HG03521 (cell line): ENCODE measurements around the gene PDYN.

Experiments used
- ATAC-seq: cut with Tn5 transposase; IDR thresholded peaks from one replicate; pipeline ENCODE4 v1.9.1; 2021; ENCODE audit warnings: mild to moderate bottlenecking, moderate library complexity; ENCODE audit not compliant: unreplicated experiment

Gene PDYN

DNA sequence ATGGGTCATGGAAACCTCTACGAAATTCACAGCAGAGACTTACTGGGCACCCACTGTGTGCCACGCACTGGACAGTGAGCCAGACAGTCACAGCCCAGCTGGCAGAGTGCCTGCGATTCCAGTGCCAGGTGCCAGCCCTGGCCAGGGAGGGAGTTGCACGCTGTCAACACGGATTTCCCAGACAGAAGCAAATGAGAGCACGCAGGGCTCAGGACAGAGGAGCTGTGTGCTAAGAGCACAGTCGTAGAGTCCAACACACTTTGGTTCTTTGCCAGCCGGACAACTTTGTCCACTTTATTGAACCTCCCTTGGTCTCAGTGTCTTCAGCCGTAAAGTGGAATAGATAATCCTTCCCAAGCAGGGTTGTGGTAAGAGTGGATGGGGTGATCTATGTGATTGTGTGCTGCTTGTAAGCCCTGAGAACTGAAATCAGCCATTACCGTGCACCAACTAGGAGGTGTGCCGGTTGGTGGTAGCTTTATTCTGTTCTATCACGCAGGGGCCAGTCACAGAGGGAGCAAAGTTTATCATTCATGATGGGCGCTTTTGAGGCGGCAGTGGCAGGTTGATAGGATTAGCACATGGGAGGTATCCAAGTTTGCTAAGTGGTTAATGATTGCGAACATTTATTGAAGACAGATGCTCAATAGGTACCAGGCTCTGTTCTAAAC is 58.0 kb downstream of the PDYN start:
- ATAC-seq: no peak

DNA sequence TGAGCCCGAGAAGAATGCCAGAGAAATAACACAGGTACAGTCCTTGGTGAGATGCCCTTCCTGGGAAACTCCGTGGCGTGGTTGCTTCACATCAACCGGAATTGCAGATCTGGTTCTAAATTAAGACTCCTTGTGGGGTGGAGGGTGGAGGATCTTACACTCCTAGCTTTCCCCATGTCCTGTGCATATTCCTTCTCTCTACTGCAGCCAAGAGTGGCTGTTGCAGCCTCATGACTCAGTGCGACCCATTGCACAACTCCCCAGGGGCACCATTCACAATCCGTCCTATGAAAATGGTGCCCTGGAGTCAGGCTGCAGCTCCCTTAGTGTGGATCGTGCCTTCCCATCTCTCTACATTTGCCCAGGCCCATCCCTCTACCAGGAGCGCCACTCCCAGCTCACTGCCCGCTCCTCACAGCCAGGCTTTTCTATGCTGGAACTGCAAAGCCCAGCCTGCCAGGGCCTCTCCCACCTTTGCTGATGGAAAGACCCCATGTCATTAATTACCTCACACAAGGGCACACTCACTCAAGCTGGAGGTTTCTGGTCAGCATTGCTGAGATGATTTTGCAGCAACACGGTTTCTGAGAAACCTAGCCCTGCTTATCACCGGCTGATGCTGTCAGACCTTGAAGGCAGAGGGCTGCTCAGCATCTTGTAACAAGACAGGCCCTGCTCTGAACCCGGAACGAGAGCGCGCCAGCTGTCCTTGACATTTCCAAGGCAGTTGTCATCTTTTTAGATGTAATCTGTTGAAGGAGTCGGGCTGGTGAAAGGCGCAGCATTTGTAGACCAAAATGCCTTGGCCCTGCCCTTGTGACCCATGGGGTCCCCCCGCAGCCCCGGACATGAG is 58.9 kb downstream of the PDYN start:
- no peak for ATAC-seq

DNA sequence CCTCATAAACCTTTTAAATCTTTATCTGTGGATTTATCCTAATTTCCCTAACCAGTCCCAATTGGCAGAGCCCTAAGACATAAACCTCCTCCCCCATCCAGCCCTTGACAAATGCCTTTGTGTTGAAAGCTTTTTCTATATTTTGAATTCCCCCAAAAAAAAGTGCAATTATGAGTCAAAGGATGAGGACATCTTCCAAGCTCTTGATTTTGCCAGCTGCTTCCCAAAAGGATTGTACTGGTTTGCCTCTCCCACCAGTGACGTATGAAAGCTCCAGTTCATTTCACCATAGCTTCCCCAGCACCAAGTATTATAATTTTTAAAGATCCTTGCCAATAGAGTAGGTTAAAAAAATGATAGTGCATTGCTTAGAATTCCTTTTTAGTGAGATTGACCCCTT is 59.7 kb downstream of the PDYN start:
- no peak for ATAC-seq

DNA sequence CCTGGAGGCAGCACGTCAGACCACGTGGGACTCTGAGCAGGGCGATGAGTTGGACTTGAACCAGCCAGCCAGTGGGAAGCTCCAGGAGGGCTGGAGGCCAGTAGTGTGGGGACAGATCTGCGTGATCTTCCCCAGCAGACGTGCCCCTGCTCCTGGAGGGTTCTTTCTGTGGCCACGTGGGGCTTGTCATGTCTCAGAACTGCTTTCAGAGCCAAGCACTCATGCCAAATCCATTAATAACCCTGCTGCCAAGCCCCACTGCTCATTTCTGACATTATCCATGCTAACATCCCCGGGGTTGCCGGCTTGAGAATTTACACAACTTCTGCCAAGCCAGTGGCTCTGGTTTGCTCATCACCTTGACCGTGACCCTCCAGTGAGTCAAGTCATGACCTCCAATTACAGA is 60.4 kb downstream of the PDYN start:
- no peak for ATAC-seq

DNA sequence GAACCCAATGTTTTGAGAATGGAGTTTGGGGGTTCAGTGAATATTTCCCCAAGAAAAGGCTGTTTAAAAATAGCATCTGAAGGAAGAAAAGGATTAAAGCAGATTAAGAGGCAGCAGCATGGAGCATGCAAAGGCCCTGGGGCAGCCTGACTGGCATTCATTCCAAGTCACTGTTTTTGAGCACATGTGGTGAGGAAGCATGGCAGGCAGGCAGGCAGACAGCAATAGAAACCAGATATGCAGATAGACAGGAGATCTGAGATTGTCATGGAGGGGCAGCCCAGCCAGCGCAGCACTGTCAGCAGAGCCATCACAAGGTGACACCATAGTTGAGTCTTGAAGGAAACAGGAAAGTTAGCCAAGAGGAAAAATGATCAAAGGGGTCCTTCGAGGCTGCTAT is 60.9 kb downstream of the PDYN start:
- ATAC-seq: no peak

DNA sequence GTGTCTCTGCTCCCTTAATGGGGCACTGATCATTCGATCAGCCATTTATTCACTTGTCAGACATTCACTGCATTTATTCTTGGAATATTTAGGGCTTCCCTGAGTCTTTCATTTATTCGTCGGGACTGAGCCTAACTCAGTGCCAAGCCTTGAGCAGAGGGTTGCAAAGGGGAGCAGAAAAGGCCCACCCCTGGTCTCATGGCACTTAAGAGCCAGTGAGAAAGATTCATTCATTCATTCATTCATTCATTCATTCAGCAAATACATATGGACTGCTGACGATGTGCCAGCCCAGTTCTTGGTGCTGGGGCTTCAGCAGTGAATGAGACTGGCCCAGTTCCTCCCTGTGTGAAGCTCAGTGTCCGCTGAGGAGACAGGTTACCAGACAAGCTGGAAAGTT is 62.0 kb downstream of the PDYN start:
- ATAC-seq: no peak

DNA sequence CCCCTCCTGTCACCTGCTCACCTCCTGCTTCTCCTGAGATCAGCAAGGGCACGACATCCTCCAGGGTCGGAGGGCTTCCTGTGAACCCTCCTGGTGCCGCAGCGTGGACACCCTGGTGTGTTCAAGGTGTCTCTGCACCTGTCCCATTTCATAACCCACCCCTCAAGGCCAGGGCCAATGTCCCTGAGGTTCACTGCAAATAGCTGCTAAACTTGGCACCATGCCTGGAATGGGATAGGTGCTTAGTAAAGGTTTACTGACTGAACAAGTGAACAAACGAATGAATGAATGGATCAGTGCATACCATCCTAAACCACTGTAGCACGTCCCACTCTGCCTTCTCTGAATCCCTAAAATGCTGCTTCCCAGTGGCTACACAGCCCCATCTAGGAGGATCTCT is 63.7 kb downstream of the PDYN start:
- no peak for ATAC-seq

DNA sequence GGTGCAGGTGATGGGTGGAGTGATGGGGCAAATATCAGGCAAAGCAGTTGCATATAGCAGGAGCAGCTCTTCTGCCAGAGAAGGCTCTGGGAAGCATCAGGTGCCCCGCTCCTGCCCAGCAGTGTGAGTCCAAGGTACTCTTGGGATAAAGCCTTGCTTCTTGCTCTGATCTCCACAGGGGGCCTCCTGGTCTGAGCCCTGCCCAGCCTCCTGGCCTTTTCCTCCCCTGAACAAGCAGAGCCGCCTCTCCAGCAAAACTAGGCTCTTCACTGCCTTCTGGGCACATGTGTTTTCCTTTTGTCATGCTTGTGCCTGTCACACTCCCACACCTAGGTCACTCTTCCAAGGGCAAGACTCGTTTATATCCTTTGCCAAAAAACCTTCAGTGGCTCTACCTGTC is 64.4 kb downstream of the PDYN start:
- ATAC-seq: no peak

DNA sequence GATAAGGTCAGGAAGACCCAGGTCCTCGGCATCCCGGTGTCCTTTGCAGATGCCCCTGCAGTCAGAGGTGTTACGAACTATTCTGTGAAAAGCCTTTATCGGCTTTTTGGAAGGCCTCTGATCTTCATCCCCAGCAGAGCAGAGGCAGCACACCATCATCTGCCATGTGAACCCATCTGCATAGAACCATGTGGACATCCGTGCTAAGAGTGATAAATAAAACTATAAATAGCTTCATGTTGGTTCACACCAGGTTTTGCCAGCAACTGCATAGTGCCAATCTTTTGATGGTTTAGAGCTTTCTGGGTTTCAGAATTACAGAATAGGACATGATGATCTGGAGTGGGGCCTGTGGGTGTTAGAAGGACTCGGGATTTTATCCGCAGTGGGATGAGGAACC is 65.1 kb downstream of the PDYN start:
- no peak for ATAC-seq
